Caco-2 (cell line): Measurements from ENCODE around the gene GIT2. TPM values are rescaled to one million over a fixed set of nuclear protein-coding genes. Genes with fewer than 3 reads are reported as not detected.

ENCODE experiments used
- BruUV-seq: library from RNA; stranded (reverse); fragments of 400-500 nt; replicated peaks from 2 replicates; lab custom pipeline; 2021; lab: Mats Ljungman, UMichigan
- CTCF ChIA-PET: fragments of 300-600 bp; sonication (Branson Sonifier 250); formaldehyde crosslinking; loops from one replicate; lab custom pipeline; 2022; ENCODE audit warnings: antibody characterized with exemption; lab: Charles Lee
- POLR2A ChIA-PET: fragments of 300-600 bp; sonication (Branson Sonifier 250); formaldehyde crosslinking; loops from one replicate; lab custom pipeline; 2022; ENCODE audit warnings: antibody characterized with exemption; lab: Charles Lee
- DNase-seq, 2 experiments: peaks; one replicate each; pipeline versions ENCODE4 v3.0.0 to v3.0.0-alpha.2; 2020 to 2022
- H3K27me3 ChIP-seq: replicated peaks from 2 replicates; pipeline ENCODE4 v1.6.0; 2011; ENCODE audit warnings: low read length; ENCODE audit not compliant: control insufficient read depth, insufficient read depth
- H3K36me3 ChIP-seq: 2 replicates; pipeline ENCODE4 v1.5.1; 2011; ENCODE audit warnings: low read length; ENCODE audit not compliant: control insufficient read depth, insufficient read depth
- H3K4me1 ChIP-seq: fragments of 250-450 bp; sonication (Bioruptor Pico); 2 replicates; pipeline ENCODE4 v1.5.1; 2020; ENCODE audit warnings: mild to moderate bottlenecking
- H3K4me3 ChIP-seq: 2 replicates; pipeline ENCODE4 v1.5.1; 2011; ENCODE audit warnings: low read depth, mild to moderate bottlenecking, control low read depth, low read length
- H3K9me3 ChIP-seq: fragments of 250-450 bp; sonication (Bioruptor Pico); 2 replicates; pipeline ENCODE4 v1.5.1; 2020; ENCODE audit warnings: mild to moderate bottlenecking, moderate library complexity
- H3K27ac Mint-ChIP-seq: one replicate; pipeline ENCODE4 v1.8.0; 2022; ENCODE audit warnings: mixed read lengths; ENCODE audit not compliant: unreplicated experiment
- H3K27me3 Mint-ChIP-seq: one replicate; pipeline ENCODE4 v1.8.0; 2022; ENCODE audit warnings: mixed read lengths; ENCODE audit not compliant: insufficient read depth, unreplicated experiment
- H3K36me3 Mint-ChIP-seq: one replicate; pipeline ENCODE4 v1.8.0; 2022; ENCODE audit warnings: mild to moderate bottlenecking, mixed read lengths; ENCODE audit not compliant: insufficient read depth, unreplicated experiment
- H3K4me1 Mint-ChIP-seq: one replicate; pipeline ENCODE4 v1.8.0; 2022; ENCODE audit warnings: low read depth, mixed read lengths; ENCODE audit not compliant: unreplicated experiment
- H3K4me3 Mint-ChIP-seq: one replicate; pipeline ENCODE4 v1.8.0; 2022; ENCODE audit warnings: mild to moderate bottlenecking, moderate library complexity, mixed read lengths; ENCODE audit not compliant: unreplicated experiment
- H3K9me3 Mint-ChIP-seq: one replicate; pipeline ENCODE4 v1.8.0; 2022; ENCODE audit warnings: mixed read lengths; ENCODE audit not compliant: unreplicated experiment
- CTCF ChIP-seq, 2 experiments: fragments of 200-600 bp in 1 of 2; IDR thresholded peaks; 1 replicate in 1 of 2; 2 replicates in 1 of 2; pipeline versions ENCODE4 v1.5.1 to v1.8.0; 2011 to 2022; ENCODE audit warnings: antibody characterized with exemption in 1 of 2, control low read depth in 1 of 2, inconsistent platforms in 1 of 2, low read depth in 1 of 2, low read length in 1 of 2, mild to moderate bottlenecking in 1 of 2, moderate library complexity in 1 of 2; ENCODE audit not compliant: insufficient read depth in 1 of 2, severe bottlenecking in 1 of 2, unreplicated experiment in 1 of 2
- intact Hi-C: fragments of 100-400 bp; cut with micrococcal nuclease; formaldehyde crosslinking; loops from one replicate; pipeline ENCODE4 v1.10.0; 2022; ENCODE audit not compliant: unreplicated experiment
- total RNA-seq: library from RNA; stranded (reverse); gene quantifications from 2 replicates; pipeline ENCODE4 v1.2.3, GENCODE V29; 2022

The GIT2 gene
- total RNA-seq, 1 experiment from 2014 or later = 29.3 TPM

DNA sequence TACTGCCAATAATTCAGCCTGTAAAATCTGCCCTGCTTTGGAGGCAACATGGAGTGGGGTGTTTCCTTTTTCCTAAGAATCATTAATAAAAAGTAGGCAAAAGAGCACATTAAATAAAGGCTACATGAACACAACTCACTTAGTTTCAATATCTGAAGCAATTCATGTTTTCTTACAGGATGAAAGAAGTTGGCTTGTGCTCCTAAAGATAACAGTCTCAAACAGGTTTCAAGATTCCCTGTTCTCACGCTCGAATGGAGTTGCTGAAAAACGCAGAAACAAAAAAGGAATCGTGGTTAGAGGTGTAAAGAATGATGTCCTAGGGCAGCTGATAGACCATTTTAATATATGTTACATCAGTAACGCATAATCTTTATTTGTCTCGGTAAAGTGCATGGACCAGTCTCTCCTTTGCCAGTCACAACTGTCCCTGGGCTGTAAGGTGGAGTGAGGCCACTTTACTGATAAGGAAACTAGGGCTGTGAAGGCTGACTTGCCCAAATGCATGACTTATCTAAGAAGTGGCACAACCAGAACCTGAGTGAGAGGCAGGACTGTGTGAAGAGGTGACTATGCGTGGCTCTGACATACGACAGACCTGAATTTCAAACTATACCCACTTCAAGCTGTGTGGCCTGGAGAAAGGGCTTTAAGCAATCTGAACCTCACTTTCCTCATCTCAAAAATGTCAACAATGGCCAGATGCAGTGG, 12.6 kb downstream of the GIT2 start:
- Mint-ChIP-seq H3K9me3 (no peaks in the 10 kb centered on the region), H3K4me1 (no peaks in the 10 kb centered on the region), H3K27ac (no peak overlapping the region), H3K36me3 (peaks cover 67% of the 10 kb centered on the region), H3K4me3 (no peak overlapping the region), H3K27me3 (no peaks in the 10 kb centered on the region)
- no peaks in the 10 kb centered on the region for H3K4me1 ChIP-seq
- intact Hi-C loops = no loop called here
- no peak overlapping the region for H3K4me3 ChIP-seq
- CTCF ChIA-PET = no interaction called here
- no TSS peak for BruUV-seq
- DNase-seq = no peak
- no peak for TF ChIP-seq CTCF (IDR thresholded peaks at IDR 0.05; ENCODE audit: insufficient read depth in 1 of 2, low read depth in 1 of 2, low read length in 1 of 2, severe bottlenecking in 1 of 2, unreplicated experiment in 1 of 2)
- H3K27me3 ChIP-seq = no peaks in the 10 kb centered on the region
- POLR2A ChIA-PET = no interaction called here
- H3K36me3 ChIP-seq = no peaks in the 10 kb centered on the region
- no peaks in the 10 kb centered on the region for H3K9me3 ChIP-seq

DNA sequence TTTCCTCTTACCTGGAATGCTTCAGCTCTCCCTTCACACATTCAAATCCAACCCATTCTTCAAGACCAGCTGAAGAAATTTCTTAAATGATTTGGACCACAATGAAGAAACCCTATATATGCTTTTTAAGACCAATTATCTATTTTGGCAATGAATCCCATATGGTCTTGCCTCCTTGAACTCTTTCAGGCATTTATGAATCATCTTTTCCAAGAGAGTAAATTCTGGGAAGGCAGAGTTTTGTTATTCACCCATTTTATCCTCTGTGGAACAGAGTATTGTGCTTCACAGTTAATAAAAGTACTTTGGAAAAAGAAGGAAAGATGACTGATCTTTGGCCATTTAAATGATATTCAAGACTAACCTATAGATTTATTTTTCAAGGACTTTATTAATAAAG, 14.0 kb downstream of the GIT2 start:
- Mint-ChIP-seq H3K27ac (no peak overlapping the region), H3K9me3 (no peaks in the 10 kb centered on the region), H3K4me3 (no peak overlapping the region), H3K27me3 (no peaks in the 10 kb centered on the region), H3K4me1 (no peaks in the 10 kb centered on the region), H3K36me3 (peaks cover 74% of the 10 kb centered on the region)
- H3K4me3 ChIP-seq = no peak overlapping the region
- DNase-seq = no peak
- no peaks in the 10 kb centered on the region for H3K9me3 ChIP-seq
- H3K27me3 ChIP-seq = no peaks in the 10 kb centered on the region
- BruUV-seq = no TSS peak
- no peaks in the 10 kb centered on the region for H3K36me3 ChIP-seq
- ChIA-PET CTCF (no interaction called here), POLR2A (no interaction called here)
- intact Hi-C loops = no loop called here
- H3K4me1 ChIP-seq = no peaks in the 10 kb centered on the region
- TF ChIP-seq CTCF (IDR thresholded peaks at IDR 0.05; ENCODE audit: insufficient read depth in 1 of 2, low read depth in 1 of 2, low read length in 1 of 2, severe bottlenecking in 1 of 2, unreplicated experiment in 1 of 2) = no peak

GRCh38 chr12:109981311-109981710, 14.9 kb downstream of the GIT2 start:
- H3K9me3 ChIP-seq = no peaks in the 10 kb centered on the region
- TF ChIP-seq CTCF (IDR thresholded peaks at IDR 0.05; ENCODE audit: insufficient read depth in 1 of 2, low read depth in 1 of 2, low read length in 1 of 2, severe bottlenecking in 1 of 2, unreplicated experiment in 1 of 2) = no peak
- Mint-ChIP-seq H3K9me3 (no peaks in the 10 kb centered on the region), H3K4me3 (no peak overlapping the region), H3K36me3 (peaks cover 72% of the 10 kb centered on the region), H3K4me1 (no peaks in the 10 kb centered on the region), H3K27ac (no peak overlapping the region), H3K27me3 (no peaks in the 10 kb centered on the region)
- H3K4me3 ChIP-seq = no peak overlapping the region
- no TSS peak for BruUV-seq
- CTCF ChIA-PET = no interaction called here
- H3K36me3 ChIP-seq = no peaks in the 10 kb centered on the region
- DNase-seq = no peak
- H3K4me1 ChIP-seq = no peaks in the 10 kb centered on the region
- no peaks in the 10 kb centered on the region for H3K27me3 ChIP-seq
- intact Hi-C loops = no loop called here
- POLR2A ChIA-PET = no interaction called here
